ENCODE measurements around the gene RBMS2. TPM values are rescaled to one million over a fixed set of nuclear protein-coding genes. Genes with fewer than 3 reads are reported as not detected.
"Not testable (repeated sequence)": the region's sequence is repeated elsewhere in the genome, so short reads cannot be mapped to it uniquely, and the experiment has no call there.

The RBMS2 gene
- total and polyA plus RNA-seq, 2 donors (not counting 1 experiment from before 2014, with no cell fraction given), result 0.81 to 7.6 TPM

DNA sequence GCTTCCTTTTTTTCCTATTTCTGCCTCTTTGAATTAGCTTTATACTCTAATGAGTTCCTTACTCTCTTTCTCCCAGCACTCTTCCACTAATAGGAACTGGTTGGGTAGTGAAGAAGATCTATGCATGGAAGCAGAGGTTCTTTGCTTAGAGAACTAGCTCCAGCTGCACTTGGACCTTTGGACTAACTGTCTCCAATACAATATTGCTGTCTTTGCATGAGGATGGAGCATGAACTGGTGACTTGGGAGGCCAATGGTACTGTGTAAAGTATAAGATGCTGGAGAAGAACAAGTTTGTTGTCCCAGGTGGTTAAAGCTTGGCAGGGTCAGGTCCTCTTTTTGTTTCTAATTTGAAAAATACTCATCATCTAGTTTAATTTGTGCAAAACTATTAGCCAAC is 31.3 kb upstream of the RBMS2 start:
- Histone ChIP-seq H3K27me3 (replicated peaks in 1 of 4; ENCODE audit: control extremely low read depth in 1 of 4, control insufficient read depth in 3 of 4, insufficient read depth in 4 of 4, low read length in 3 of 4) (peaks cover 0 to 9% (median 5%) of the 10 kb centered on the region in 4 experiments), H3K36me3 (replicated peaks in 1 of 2; ENCODE audit: control extremely low read depth in 1 of 2, control insufficient read depth in 1 of 2, extremely low read depth in 1 of 2, insufficient read depth in 2 of 2, low read length in 1 of 2) (no peaks in the 10 kb centered on the region), H3K9me3 (ENCODE audit: control extremely low read depth in 1 of 3, control insufficient read depth in 2 of 3, insufficient read depth in 1 of 3, low read length in 2 of 3) (peaks cover 0 to 12% (median 0%) of the 10 kb centered on the region in 3 donors), H3K9ac (ENCODE audit: low read length) (no peak overlapping the region), H3K4me2 (replicated peaks; ENCODE audit: low read depth, low read length, poor library complexity, severe bottlenecking) (no peak overlapping the region), H3K79me2 (ENCODE audit: control insufficient read depth, insufficient read depth, low read length) (no peaks in the 10 kb centered on the region), H4K20me1 (ENCODE audit: control insufficient read depth, insufficient read depth, low read length, poor library complexity, severe bottlenecking) (no peaks in the 10 kb centered on the region), H3K4me3 (ENCODE audit: control extremely low read depth in 1 of 5, extremely low read depth in 1 of 5, insufficient read depth in 1 of 5, low read depth in 2 of 5, low read length in 4 of 5) (no peak overlapping the region), H3K27ac (ENCODE audit: low read length in 2 of 2) (no peak overlapping the region), H3K4me1 (ENCODE audit: control insufficient read depth in 2 of 2, insufficient read depth in 2 of 2, low read length in 2 of 2) (peaks cover 0 to 19% of the 10 kb centered on the region in 2 donors), H2AFZ (ENCODE audit: insufficient read depth, low read depth, low read length, poor library complexity, severe bottlenecking) (no peak overlapping the region)
- POLR2A ChIA-PET, result no interaction called here
- Mint-ChIP-seq H3K4me3 (no peak overlapping the region), H3K27ac (no peak overlapping the region), H3K27me3 (peaks cover 18% of the 10 kb centered on the region), H3K4me1 (peaks cover 19% of the 10 kb centered on the region), H3K9me3 (ENCODE audit: insufficient read depth) (no peaks in the 10 kb centered on the region)
- CTCF ChIA-PET, result interaction anchor here (0.7 to 1.5 kb wide), 5 partner anchors 33 to 632 kb away, joined by 3 read pairs; partner anchors contain the start of gene SMARCC2
- intact Hi-C loops (cut with micrococcal nuclease), result no loop called here
- no peak for ATAC-seq (ENCODE audit: low read depth)
- no peak for DNase-seq
- TF ChIP-seq, protein P1, sequence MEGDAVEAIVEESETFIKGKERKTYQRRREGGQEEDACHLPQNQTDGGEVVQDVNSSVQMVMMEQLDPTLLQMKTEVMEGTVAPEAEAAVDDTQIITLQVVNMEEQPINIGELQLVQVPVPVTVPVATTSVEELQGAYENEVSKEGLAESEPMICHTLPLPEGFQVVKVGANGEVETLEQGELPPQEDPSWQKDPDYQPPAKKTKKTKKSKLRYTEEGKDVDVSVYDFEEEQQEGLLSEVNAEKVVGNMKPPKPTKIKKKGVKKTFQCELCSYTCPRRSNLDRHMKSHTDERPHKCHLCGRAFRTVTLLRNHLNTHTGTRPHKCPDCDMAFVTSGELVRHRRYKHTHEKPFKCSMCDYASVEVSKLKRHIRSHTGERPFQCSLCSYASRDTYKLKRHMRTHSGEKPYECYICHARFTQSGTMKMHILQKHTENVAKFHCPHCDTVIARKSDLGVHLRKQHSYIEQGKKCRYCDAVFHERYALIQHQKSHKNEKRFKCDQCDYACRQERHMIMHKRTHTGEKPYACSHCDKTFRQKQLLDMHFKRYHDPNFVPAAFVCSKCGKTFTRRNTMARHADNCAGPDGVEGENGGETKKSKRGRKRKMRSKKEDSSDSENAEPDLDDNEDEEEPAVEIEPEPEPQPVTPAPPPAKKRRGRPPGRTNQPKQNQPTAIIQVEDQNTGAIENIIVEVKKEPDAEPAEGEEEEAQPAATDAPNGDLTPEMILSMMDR (IDR thresholded peaks at IDR 0.05), result no peak
- no peak for TF ChIP-seq EZH2 (IDR thresholded peaks at IDR 0.05; ENCODE audit: borderline replicate concordance, insufficient read depth, low read depth, low read length, poor library complexity, severe bottlenecking)

DNA sequence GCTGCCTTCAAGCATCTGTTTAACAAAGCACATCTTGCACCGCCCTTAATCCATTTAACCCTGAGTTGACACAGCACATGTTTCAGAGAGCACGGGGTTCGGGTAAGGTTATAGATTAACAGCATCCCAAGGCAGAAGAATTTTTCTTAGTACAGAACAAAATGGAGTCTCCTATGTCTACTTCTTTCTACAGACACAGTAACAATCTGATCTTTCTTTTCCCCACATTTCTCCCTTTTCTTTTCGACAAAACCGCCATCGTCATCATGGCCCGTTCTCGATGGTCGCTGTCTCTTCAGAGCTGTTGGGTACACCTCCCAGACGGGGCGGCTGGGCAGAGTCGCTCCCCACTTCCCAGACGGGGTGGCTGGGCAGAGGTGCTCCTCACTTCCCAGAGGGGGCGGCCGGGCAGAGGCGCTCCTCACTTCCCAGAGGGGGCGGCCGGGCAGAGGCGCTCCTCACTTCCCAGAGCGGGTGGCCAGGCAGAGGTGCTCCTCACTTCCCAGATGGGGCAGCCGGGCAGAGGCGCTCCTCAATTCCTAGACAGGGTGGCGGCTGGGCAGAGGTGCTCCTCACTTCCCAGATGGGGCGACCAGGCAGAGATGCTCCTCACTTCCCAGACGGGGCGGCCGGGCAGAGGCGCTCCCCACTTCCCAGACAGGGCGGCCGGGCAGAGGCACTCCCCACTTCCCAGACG is 28.1 kb upstream of the RBMS2 start:
- WGBS (ENCODE audit: insufficient coverage), result 95% methylated on average over 31 of the region's 31 CpGs
- H3K27ac Mint-ChIP-seq; POLR2A ChIA-PET; CTCF ChIA-PET; H3K9ac ChIP-seq (ENCODE audit: low read length); H3K4me3 ChIP-seq (ENCODE audit: control extremely low read depth in 1 of 5, extremely low read depth in 1 of 5, insufficient read depth in 1 of 5, low read depth in 2 of 5, low read length in 4 of 5); H3K4me3 Mint-ChIP-seq; H2AFZ ChIP-seq (ENCODE audit: insufficient read depth, low read depth, low read length, poor library complexity, severe bottlenecking); H4K20me1 ChIP-seq (ENCODE audit: control insufficient read depth, insufficient read depth, low read length, poor library complexity, severe bottlenecking); H3K4me2 ChIP-seq (replicated peaks; ENCODE audit: low read depth, low read length, poor library complexity, severe bottlenecking); H3K4me1 Mint-ChIP-seq; intact Hi-C loops (cut with micrococcal nuclease); H3K79me2 ChIP-seq (ENCODE audit: control insufficient read depth, insufficient read depth, low read length); DNase-seq; H3K36me3 ChIP-seq (replicated peaks in 1 of 2; ENCODE audit: control extremely low read depth in 1 of 2, control insufficient read depth in 1 of 2, extremely low read depth in 1 of 2, insufficient read depth in 2 of 2, low read length in 1 of 2); H3K4me1 ChIP-seq (ENCODE audit: control insufficient read depth in 2 of 2, insufficient read depth in 2 of 2, low read length in 2 of 2); H3K9me3 Mint-ChIP-seq (ENCODE audit: insufficient read depth); H3K27me3 ChIP-seq (replicated peaks in 1 of 4; ENCODE audit: control extremely low read depth in 1 of 4, control insufficient read depth in 3 of 4, insufficient read depth in 4 of 4, low read length in 3 of 4); H3K27ac ChIP-seq (ENCODE audit: low read length in 2 of 2); ATAC-seq (ENCODE audit: low read depth): not testable (repeated sequence)
- H3K27me3 Mint-ChIP-seq, result peaks cover 13% of the 10 kb centered on the region
- peaks cover 0 to 12% (median 0%) of the 10 kb centered on the region in 3 donors for H3K9me3 ChIP-seq (ENCODE audit: control extremely low read depth in 1 of 3, control insufficient read depth in 2 of 3, insufficient read depth in 1 of 3, low read length in 2 of 3)

DNA sequence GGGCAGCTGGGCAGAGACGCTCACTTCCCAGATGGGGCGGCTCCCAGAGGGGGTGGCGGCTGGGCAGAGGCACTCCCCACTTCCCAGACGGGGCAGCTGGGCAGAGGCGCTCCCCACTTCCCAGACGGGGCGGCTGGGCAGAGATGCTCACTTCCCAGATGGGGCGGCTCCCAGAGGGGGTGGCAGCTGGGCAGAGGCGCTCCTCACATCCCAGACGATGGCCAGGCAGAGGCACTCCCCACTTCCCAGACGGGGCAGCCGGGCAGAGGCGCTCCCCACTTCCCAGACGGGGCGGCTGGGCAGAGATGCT is 27.6 kb upstream of the RBMS2 start:
- ATAC-seq (ENCODE audit: low read depth); H3K4me1 Mint-ChIP-seq; H3K27me3 ChIP-seq (replicated peaks in 1 of 4; ENCODE audit: control extremely low read depth in 1 of 4, control insufficient read depth in 3 of 4, insufficient read depth in 4 of 4, low read length in 3 of 4); H3K9me3 Mint-ChIP-seq (ENCODE audit: insufficient read depth); POLR2A ChIA-PET; H3K4me2 ChIP-seq (replicated peaks; ENCODE audit: low read depth, low read length, poor library complexity, severe bottlenecking); H2AFZ ChIP-seq (ENCODE audit: insufficient read depth, low read depth, low read length, poor library complexity, severe bottlenecking); H3K79me2 ChIP-seq (ENCODE audit: control insufficient read depth, insufficient read depth, low read length); H3K4me3 ChIP-seq (ENCODE audit: control extremely low read depth in 1 of 5, extremely low read depth in 1 of 5, insufficient read depth in 1 of 5, low read depth in 2 of 5, low read length in 4 of 5); intact Hi-C loops (cut with micrococcal nuclease); H3K27ac Mint-ChIP-seq; H3K4me3 Mint-ChIP-seq; H4K20me1 ChIP-seq (ENCODE audit: control insufficient read depth, insufficient read depth, low read length, poor library complexity, severe bottlenecking); H3K36me3 ChIP-seq (replicated peaks in 1 of 2; ENCODE audit: control extremely low read depth in 1 of 2, control insufficient read depth in 1 of 2, extremely low read depth in 1 of 2, insufficient read depth in 2 of 2, low read length in 1 of 2); H3K4me1 ChIP-seq (ENCODE audit: control insufficient read depth in 2 of 2, insufficient read depth in 2 of 2, low read length in 2 of 2); DNase-seq; CTCF ChIA-PET; H3K9ac ChIP-seq (ENCODE audit: low read length); H3K27ac ChIP-seq (ENCODE audit: low read length in 2 of 2): not testable (repeated sequence)
- 100% methylated on average over 12 of the region's 15 CpGs for WGBS (ENCODE audit: insufficient coverage)
- H3K9me3 ChIP-seq (ENCODE audit: control extremely low read depth in 1 of 3, control insufficient read depth in 2 of 3, insufficient read depth in 1 of 3, low read length in 2 of 3), result peaks cover 0 to 12% (median 0%) of the 10 kb centered on the region in 3 donors
- peaks cover 12% of the 10 kb centered on the region for H3K27me3 Mint-ChIP-seq
